Ecto neural progenitor cell (in vitro differentiated cells): ENCODE data around the gene RASA3.

Source experiments
- DNase-seq: peaks from one replicate; pipeline ENCODE4 v3.0.0-alpha.2; 2018; ENCODE audit warnings: low spot score

Gene RASA3

GRCh38 chr13:113936166-113936965, 196.1 kb downstream of the RASA3 start:
- no peak for DNase-seq

- DNase-seq: peak; percentile 62
Observed at GRCh38 chr13:113935001-113935844, 197.2 kb downstream of the RASA3 start.

- DNase-seq: no peak
Observed at GRCh38 chr13:113934576-113934975, 197.8 kb downstream of the RASA3 start.

- no peak for DNase-seq
Observed at GRCh38 chr13:113933901-113934300, 198.5 kb downstream of the RASA3 start.

GRCh38 chr13:113931841-113932459, 200.5 kb downstream of the RASA3 start:
- no peak for DNase-seq

- DNase-seq: peak; percentile 39
Observed at GRCh38 chr13:113930671-113931637, 201.5 kb downstream of the RASA3 start.

- DNase-seq: peak; percentile 44
Observed at GRCh38 chr13:113929628-113930615, 202.5 kb downstream of the RASA3 start.

- peak; percentile 43 for DNase-seq
Observed at GRCh38 chr13:113928685-113929627, 203.5 kb downstream of the RASA3 start.
